Measurements from ENCODE around the gene RHBDF2.

The RHBDF2 gene

DNA sequence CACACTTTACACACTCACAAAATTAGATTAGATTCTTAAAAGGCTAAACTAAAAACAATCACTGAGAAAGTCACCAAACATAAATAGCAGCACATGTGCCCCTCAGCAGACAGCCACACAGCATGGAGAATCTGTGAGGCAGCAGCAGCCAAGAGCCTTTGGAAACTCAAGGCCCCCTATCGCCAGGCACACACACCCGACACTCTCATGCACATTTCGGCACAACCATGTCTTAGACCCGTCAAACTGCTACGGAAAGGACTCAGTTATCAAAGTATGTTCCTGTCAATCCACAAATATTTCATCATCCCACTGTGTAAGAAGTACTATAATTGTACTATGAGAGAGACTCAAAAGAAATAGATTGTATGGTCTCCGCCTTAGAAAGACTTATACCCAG is 69.2 kb downstream of the RHBDF2 start:
- Histone ChIP-seq H3K4me3 (ENCODE audit: low read length) (no peak overlapping the region), H3K36me3 (ENCODE audit: control insufficient read depth, low read depth, low read length) (no peaks in the 10 kb centered on the region), H3K27ac (ENCODE audit: low read length) (no peak overlapping the region), H3K9ac (ENCODE audit: low read length) (no peak overlapping the region), H3K27me3 (ENCODE audit: control insufficient read depth, insufficient read depth, low read length) (no peaks in the 10 kb centered on the region), H3K4me1 (ENCODE audit: control insufficient read depth, low read depth, low read length) (peaks cover 14% of the 10 kb centered on the region), H3K9me3 (ENCODE audit: control insufficient read depth, low read depth, low read length) (no peaks in the 10 kb centered on the region)

DNA sequence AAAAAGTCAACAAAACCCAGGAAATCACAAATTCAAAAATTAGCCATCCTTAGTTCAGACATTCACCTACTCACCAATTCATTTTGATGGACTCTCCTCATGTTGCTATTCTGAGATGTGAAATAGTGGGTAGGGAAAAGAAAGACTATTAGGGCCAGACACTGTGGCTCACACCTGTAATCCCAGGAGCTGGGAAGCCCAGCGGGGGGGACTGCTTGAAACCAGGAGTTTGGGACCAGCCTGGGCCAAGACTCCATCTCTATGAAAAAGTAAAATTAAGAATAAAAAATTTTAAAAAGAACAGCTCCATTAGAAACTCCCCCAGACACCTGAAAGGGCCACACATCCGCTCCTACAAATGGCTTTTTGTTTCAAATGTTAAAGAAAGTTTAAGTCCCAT is 69.7 kb downstream of the RHBDF2 start:
- Histone ChIP-seq H3K9ac (ENCODE audit: low read length) (no peak overlapping the region), H3K36me3 (ENCODE audit: control insufficient read depth, low read depth, low read length) (no peaks in the 10 kb centered on the region), H3K27me3 (ENCODE audit: control insufficient read depth, insufficient read depth, low read length) (no peaks in the 10 kb centered on the region), H3K4me1 (ENCODE audit: control insufficient read depth, low read depth, low read length) (peaks cover 14% of the 10 kb centered on the region), H3K4me3 (ENCODE audit: low read length) (no peak overlapping the region), H3K27ac (ENCODE audit: low read length) (no peak overlapping the region), H3K9me3 (ENCODE audit: control insufficient read depth, low read depth, low read length) (no peaks in the 10 kb centered on the region)

DNA sequence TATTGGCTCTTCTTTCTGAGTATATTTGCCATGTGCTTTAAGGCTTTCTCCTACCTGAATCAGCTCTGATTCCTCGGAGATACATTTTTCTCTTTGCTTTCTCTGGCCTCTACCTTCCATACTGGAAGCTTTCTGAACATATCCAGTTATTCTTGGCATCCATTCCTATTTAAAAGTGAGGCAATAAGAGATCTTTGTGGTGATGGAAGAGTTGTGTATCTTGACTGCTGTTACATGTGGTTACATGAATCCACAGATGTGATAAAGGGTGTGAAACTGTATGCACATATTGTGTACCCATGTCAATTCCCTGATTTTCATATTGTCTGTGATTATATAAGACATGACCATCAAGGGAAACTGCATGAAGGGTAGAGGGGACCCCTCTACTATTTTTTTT is 72.7 kb downstream of the RHBDF2 start:
- no peak overlapping the region for H3K27ac ChIP-seq (ENCODE audit: low read length)
- H3K36me3 ChIP-seq (ENCODE audit: control insufficient read depth, low read depth, low read length): no peaks in the 10 kb centered on the region
- no peak overlapping the region for H3K4me3 ChIP-seq (ENCODE audit: low read length)
- H3K4me1 ChIP-seq (ENCODE audit: control insufficient read depth, low read depth, low read length): peaks cover 14% of the 10 kb centered on the region
- H3K9ac ChIP-seq (ENCODE audit: low read length): no peak overlapping the region
- H3K9me3 ChIP-seq (ENCODE audit: control insufficient read depth, low read depth, low read length): no peaks in the 10 kb centered on the region
- no peaks in the 10 kb centered on the region for H3K27me3 ChIP-seq (ENCODE audit: control insufficient read depth, insufficient read depth, low read length)

DNA sequence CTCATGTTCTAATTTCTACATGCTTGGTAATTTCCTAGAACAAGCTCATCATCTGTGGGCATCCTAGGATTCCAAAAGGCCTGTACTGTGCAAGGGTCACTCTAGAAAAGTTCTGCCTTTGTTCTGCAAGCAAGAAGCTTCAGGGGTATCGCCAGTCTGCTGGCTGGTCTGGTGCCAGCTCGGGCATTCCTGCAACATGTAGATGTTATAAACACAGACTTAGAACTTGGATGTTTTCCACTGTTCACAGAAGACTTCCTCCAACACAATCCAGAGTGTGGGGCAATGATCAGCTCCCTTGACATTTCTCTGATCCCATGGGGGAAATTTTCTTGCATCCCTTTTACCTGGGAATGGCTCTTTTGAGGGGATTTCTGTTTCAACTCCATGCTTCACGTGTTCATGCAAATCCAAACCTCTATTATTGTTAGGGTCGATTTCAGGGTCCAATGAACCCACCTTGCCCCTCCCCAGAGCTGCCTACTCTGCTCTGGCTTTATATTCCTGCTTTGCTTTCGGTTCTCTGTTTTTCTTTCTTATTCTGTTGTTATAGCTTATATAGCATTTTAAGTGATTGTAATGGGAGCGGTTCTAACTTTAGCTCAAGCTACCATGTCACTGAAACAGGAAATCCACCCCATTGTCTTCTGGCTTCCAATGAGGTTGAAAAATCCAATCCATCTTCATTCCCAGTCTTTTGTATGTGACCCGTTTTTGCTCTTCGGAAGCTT is 73.6 kb downstream of the RHBDF2 start:
- Histone ChIP-seq H3K9ac (ENCODE audit: low read length) (no peak overlapping the region), H3K4me3 (ENCODE audit: low read length) (no peak overlapping the region)

DNA sequence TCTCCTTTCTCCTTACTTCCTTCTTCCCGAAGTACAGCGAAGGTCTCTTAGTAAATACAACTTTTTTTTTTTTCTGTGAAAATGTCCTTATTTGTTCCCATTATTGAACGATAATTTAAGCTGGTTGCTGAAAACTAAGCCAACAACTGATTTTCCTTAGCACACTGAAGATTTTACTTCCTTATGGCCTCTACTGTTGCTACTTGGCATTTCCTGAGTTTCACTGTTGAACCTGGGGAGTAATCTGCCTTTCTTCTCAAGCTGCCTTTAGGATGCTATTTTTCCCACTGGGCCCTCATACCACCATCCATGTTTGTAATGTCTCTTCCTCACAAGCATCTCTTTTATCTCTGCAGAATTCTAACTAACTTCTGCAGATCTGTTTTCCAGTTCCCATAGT is 74.4 kb downstream of the RHBDF2 start:
- Histone ChIP-seq H3K27ac (ENCODE audit: low read length) (no peak overlapping the region), H3K36me3 (ENCODE audit: control insufficient read depth, low read depth, low read length) (no peaks in the 10 kb centered on the region), H3K27me3 (ENCODE audit: control insufficient read depth, insufficient read depth, low read length) (no peaks in the 10 kb centered on the region), H3K9me3 (ENCODE audit: control insufficient read depth, low read depth, low read length) (no peaks in the 10 kb centered on the region), H3K9ac (ENCODE audit: low read length) (no peak overlapping the region), H3K4me3 (ENCODE audit: low read length) (no peak overlapping the region), H3K4me1 (ENCODE audit: control insufficient read depth, low read depth, low read length) (peaks cover 10% of the 10 kb centered on the region)

More for the DNA sequence above, 73.6 kb downstream of the RHBDF2 start:
- no peaks in the 10 kb centered on the region for H3K36me3 ChIP-seq (ENCODE audit: control insufficient read depth, low read depth, low read length)
- no peaks in the 10 kb centered on the region for H3K27me3 ChIP-seq (ENCODE audit: control insufficient read depth, insufficient read depth, low read length)
- no peaks in the 10 kb centered on the region for H3K9me3 ChIP-seq (ENCODE audit: control insufficient read depth, low read depth, low read length)
- H3K27ac ChIP-seq (ENCODE audit: low read length): no peak overlapping the region
- peaks cover 14% of the 10 kb centered on the region for H3K4me1 ChIP-seq (ENCODE audit: control insufficient read depth, low read depth, low read length)

DNA sequence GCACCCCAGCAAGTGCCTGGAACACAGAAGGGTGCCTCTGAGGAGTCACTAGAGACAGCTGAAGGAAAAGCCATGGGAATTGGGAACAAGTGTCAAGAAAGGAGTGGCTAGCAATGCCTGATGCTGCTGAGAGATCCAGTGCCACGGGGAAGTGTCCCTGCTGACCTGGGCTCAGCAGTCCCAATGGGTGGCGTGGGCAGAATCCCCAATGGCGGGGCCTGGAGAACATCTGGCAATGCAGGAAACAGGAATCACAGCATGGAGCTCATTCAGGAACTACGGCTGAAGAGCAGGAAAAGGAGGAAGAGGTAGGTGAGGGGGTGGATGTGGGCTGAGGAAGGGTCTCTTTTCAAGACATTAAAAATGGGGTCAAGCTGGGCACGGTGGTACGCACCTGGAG is 78.4 kb downstream of the RHBDF2 start:
- H3K36me3 ChIP-seq (ENCODE audit: control insufficient read depth, low read depth, low read length): no peaks in the 10 kb centered on the region
- H3K27ac ChIP-seq (ENCODE audit: low read length): no peak overlapping the region
- H3K9me3 ChIP-seq (ENCODE audit: control insufficient read depth, low read depth, low read length): no peaks in the 10 kb centered on the region
- H3K27me3 ChIP-seq (ENCODE audit: control insufficient read depth, insufficient read depth, low read length): no peaks in the 10 kb centered on the region
- H3K4me3 ChIP-seq (ENCODE audit: low read length): no peak overlapping the region
- no peak overlapping the region for H3K9ac ChIP-seq (ENCODE audit: low read length)
- no peaks in the 10 kb centered on the region for H3K4me1 ChIP-seq (ENCODE audit: control insufficient read depth, low read depth, low read length)

DNA sequence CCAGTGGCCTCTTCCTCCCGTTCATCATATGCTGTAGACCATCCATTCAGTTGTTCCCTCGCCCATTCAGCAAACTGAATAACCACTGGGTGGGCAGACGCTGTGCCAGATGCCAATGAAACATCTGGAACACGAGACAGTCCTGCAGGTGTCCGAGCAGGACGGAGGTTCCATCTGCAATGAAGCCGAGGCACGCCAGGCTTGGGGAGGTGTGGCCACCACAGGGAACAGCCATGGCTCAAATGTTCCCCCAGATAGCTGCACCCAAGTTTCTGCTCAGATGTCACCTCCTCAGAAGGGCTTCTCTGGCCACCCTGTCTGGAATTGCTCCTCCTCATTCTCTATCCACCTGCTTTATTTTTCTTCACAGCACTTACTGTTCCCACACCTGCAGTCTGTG is 78.8 kb downstream of the RHBDF2 start:
- Histone ChIP-seq H3K36me3 (ENCODE audit: control insufficient read depth, low read depth, low read length) (no peaks in the 10 kb centered on the region), H3K27ac (ENCODE audit: low read length) (no peak overlapping the region), H3K4me3 (ENCODE audit: low read length) (no peak overlapping the region), H3K9ac (ENCODE audit: low read length) (no peak overlapping the region), H3K4me1 (ENCODE audit: control insufficient read depth, low read depth, low read length) (no peaks in the 10 kb centered on the region), H3K9me3 (ENCODE audit: control insufficient read depth, low read depth, low read length) (no peaks in the 10 kb centered on the region), H3K27me3 (ENCODE audit: control insufficient read depth, insufficient read depth, low read length) (no peaks in the 10 kb centered on the region)

DNA sequence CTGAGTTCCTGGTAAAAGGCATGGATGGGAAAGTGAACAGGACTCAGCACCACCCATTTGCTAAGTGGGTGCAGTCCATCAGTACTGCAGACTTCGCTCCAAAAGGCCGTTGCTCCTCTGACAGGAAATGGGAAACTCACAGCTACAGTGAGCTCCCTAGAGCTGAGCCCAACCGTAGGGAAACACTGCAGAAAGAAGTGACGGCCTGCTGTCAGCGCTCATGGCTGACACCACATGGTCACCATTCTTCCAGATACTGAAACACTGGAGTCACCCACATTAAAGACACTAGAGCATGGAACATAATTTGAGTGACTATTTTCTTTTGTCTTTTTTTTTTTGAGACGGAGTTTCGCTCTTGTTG is 80.2 kb downstream of the RHBDF2 start:
- H3K36me3 ChIP-seq (ENCODE audit: control insufficient read depth, low read depth, low read length): no peaks in the 10 kb centered on the region
- H3K27me3 ChIP-seq (ENCODE audit: control insufficient read depth, insufficient read depth, low read length): no peaks in the 10 kb centered on the region
- H3K4me3 ChIP-seq (ENCODE audit: low read length): no peak overlapping the region
- no peak overlapping the region for H3K27ac ChIP-seq (ENCODE audit: low read length)
- no peaks in the 10 kb centered on the region for H3K4me1 ChIP-seq (ENCODE audit: control insufficient read depth, low read depth, low read length)
- no peaks in the 10 kb centered on the region for H3K9me3 ChIP-seq (ENCODE audit: control insufficient read depth, low read depth, low read length)
- no peak overlapping the region for H3K9ac ChIP-seq (ENCODE audit: low read length)
